BLaER1 treated with 17β-estradiol and CSF1 and Interleukin-3, amounts not matched to agents 10 nM and 100 nM (cell line): Measurements from ENCODE around the gene ZNF304.
A peak's percentile ranks its signal among the peaks of the same experiment; 100 is the strongest.

Experiments
- H3K27ac ChIP-seq, 11 experiments: shearing (Covaris generic); formaldehyde crosslinking; 2 replicates each; pipeline ENCODE4 v1.8.1; 2022
- H3K27me3 ChIP-seq, 11 experiments: shearing (Covaris generic); formaldehyde crosslinking; 2 replicates each; pipeline ENCODE4 v1.8.1; 2022
- H3K36me3 ChIP-seq, 11 experiments: shearing (Covaris generic); formaldehyde crosslinking; 2 replicates each; pipeline ENCODE4 v1.8.1; 2022
- H3K4me1 ChIP-seq, 10 experiments: shearing (Covaris generic); formaldehyde crosslinking; 2 replicates each; pipeline ENCODE4 v1.8.1; 2022
- H3K4me2 ChIP-seq, 11 experiments: shearing (Covaris generic); formaldehyde crosslinking; 2 replicates each; pipeline ENCODE4 v1.8.1; 2022
- H3K4me3 ChIP-seq, 10 experiments: shearing (Covaris generic); formaldehyde crosslinking; 2 replicates each; pipeline ENCODE4 v1.8.1; 2022
- H3K9ac ChIP-seq, 11 experiments: shearing (Covaris generic); formaldehyde crosslinking; 2 replicates each; pipeline ENCODE4 v1.8.1; 2022
- H3K9me3 ChIP-seq, 11 experiments: shearing (Covaris generic); formaldehyde crosslinking; replicated peaks in 1 of 11; 2 replicates each; pipeline ENCODE4 v1.8.1; 2022
- H4K20me1 ChIP-seq, 11 experiments: shearing (Covaris generic); formaldehyde crosslinking; 2 replicates each; pipeline ENCODE4 v1.8.1; 2022
- Cebpa-rat ChIP-seq, 11 experiments: shearing (Covaris generic); IDR thresholded peaks; 2 replicates each; pipeline ENCODE4 v1.8.1; 2022

Gene ZNF304

GRCh38 chr19:57350877-57351805 is at the start of gene ZNF304:
Gene ZNF304 (plus strand): TSS chr19:57351271. CDS start chr19:57351665, 394 bp downstream.
- Histone ChIP-seq H3K9me3 (no peaks in the 10 kb centered on the region), H3K27ac (peak within 1 kb of the TSS; percentile 67 to 81 (median 75)), H3K27me3 (no peaks in the 10 kb centered on the region), H4K20me1 (peaks cover 0 to 36% (median 0%) of the 10 kb centered on the region in 11 experiments; a peak in 6 of 22 replicates), H3K4me3 (peak within 1 kb of the TSS; percentile 82 to 98 (median 92)), H3K9ac (peak within 1 kb of the TSS; percentile 83 to 94 (median 90)), H3K4me1 (peaks cover 20 to 28% (median 25%) of the 10 kb centered on the region in 10 experiments), H3K4me2 (peak within 1 kb of the TSS; percentile 90 to 99 (median 98)), H3K36me3 (peaks cover 30 to 37% (median 35%) of the 10 kb centered on the region in 11 experiments)
- no peak for TF ChIP-seq Cebpa-rat (IDR thresholded peaks at IDR 0.05)

GRCh38 chr19:57302020-57302465 is 49.0 kb upstream of the ZNF304 start:
- peak overlapping the region in 9 of 11 experiments; percentile 37 to 65 (median 54); a peak in 16 of 22 replicates for H3K27ac ChIP-seq
- no peaks in the 10 kb centered on the region for H3K27me3 ChIP-seq
- no peaks in the 10 kb centered on the region for H3K9me3 ChIP-seq
- peak overlapping the region in 6 of 11 experiments; percentile 5 to 45 (median 28); a peak in 4 of 22 replicates for H3K9ac ChIP-seq
- peaks cover 21 to 100% (median 65%) of the 10 kb centered on the region in 11 experiments; a peak in 21 of 22 replicates for H4K20me1 ChIP-seq
- no peak overlapping the region for H3K4me3 ChIP-seq
- peaks cover 62 to 92% (median 86%) of the 10 kb centered on the region in 11 experiments for H3K36me3 ChIP-seq
- peak overlapping the region; percentile 27 to 83 (median 73); a peak in 20 of 22 replicates for H3K4me2 ChIP-seq
- TF ChIP-seq Cebpa-rat (IDR thresholded peaks at IDR 0.05), result peak in 5 of 11 experiments; percentile 43 to 74 (median 62); a peak in 8 of 22 replicates
- peaks cover 11 to 19% (median 18%) of the 10 kb centered on the region in 10 experiments for H3K4me1 ChIP-seq

DNA sequence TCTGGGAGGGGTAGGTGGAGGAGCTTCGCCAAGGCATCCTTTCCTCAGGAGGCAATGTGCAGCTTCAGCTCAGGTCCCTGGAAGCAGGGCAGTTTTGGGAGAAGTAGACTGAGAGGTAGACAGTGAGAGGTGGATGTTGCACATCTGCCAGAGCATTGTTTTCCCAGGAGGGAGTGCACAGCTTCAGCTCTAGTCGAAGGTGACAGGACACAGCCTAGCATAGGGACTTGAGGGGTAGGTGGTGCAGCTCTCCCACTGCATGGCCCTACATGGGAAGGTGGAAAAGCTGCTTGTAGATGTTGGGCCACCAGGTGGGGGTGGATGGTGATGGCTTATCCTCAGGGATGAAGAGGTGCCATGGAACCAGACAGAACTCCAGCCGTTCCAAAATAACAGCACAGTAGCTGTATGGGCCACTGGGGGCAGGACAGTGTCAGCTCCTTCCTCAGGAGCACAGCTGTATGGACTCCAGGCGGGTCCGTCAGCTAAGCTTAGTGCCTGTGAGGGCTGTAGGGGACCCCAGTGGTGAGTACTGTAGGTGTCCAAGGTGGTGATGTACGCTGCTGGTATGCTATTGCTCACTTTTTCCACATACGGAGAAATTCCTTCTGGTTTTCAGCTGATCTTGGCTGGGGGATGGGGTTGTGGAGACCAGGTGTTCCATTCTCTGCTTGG is 48.2 kb upstream of the ZNF304 start:
- TF ChIP-seq Cebpa-rat (IDR thresholded peaks at IDR 0.05), result no peak
- Histone ChIP-seq H3K4me2 (peak overlapping the region in 1 of 11 experiments; percentile 79; a peak in 2 of 22 replicates), H3K9me3 (peaks cover 0 to under 1% (median 0%) of the 10 kb centered on the region in 11 experiments; a peak in 2 of 22 replicates), H3K27ac (peak overlapping the region in 7 of 11 experiments; percentile 9 to 65 (median 54); a peak in 7 of 22 replicates), H3K4me1 (peaks cover 11 to 19% (median 18%) of the 10 kb centered on the region in 10 experiments), H3K27me3 (no peaks in the 10 kb centered on the region), H3K4me3 (no peak overlapping the region), H4K20me1 (peaks cover 21 to 92% (median 57%) of the 10 kb centered on the region in 11 experiments; a peak in 21 of 22 replicates), H3K36me3 (peaks cover 57 to 85% (median 77%) of the 10 kb centered on the region in 11 experiments), H3K9ac (no peak overlapping the region)

GRCh38 chr19:57305056-57305455 is 46.0 kb upstream of the ZNF304 start:
- peaks cover 21 to 76% (median 49%) of the 10 kb centered on the region in 11 experiments; a peak in 21 of 22 replicates for H4K20me1 ChIP-seq
- H3K9ac ChIP-seq, result no peak overlapping the region
- peaks cover 0 to 13% (median 6%) of the 10 kb centered on the region in 11 experiments; a peak in 8 of 22 replicates for H3K9me3 ChIP-seq
- peaks cover 11 to 19% (median 18%) of the 10 kb centered on the region in 10 experiments for H3K4me1 ChIP-seq
- H3K36me3 ChIP-seq, result peaks cover 37 to 63% (median 57%) of the 10 kb centered on the region in 11 experiments
- no peak overlapping the region for H3K27ac ChIP-seq
- no peak for TF ChIP-seq Cebpa-rat (IDR thresholded peaks at IDR 0.05)
- H3K4me3 ChIP-seq, result no peak overlapping the region
- H3K27me3 ChIP-seq, result no peaks in the 10 kb centered on the region
- no peak overlapping the region for H3K4me2 ChIP-seq

GRCh38 chr19:57308514-57308913 is 42.6 kb upstream of the ZNF304 start:
- peaks cover 0 to 42% (median 21%) of the 10 kb centered on the region in 11 experiments; a peak in 15 of 22 replicates for H4K20me1 ChIP-seq

GRCh38 chr19:57310792-57311191 is 40.3 kb upstream of the ZNF304 start:
- Histone ChIP-seq H3K36me3 (peaks cover 0 to 9% (median 2%) of the 10 kb centered on the region in 11 experiments; a peak in 7 of 22 replicates), H3K27me3 (no peaks in the 10 kb centered on the region), H3K27ac (no peak overlapping the region), H3K4me3 (no peak overlapping the region), H3K4me2 (no peak overlapping the region), H3K9ac (no peak overlapping the region), H3K4me1 (no peaks in the 10 kb centered on the region), H4K20me1 (peaks cover 0 to 19% (median 5%) of the 10 kb centered on the region in 11 experiments; a peak in 5 of 22 replicates), H3K9me3 (peaks cover 0 to 13% (median 6%) of the 10 kb centered on the region in 11 experiments; a peak in 8 of 22 replicates)
- no peak for TF ChIP-seq Cebpa-rat (IDR thresholded peaks at IDR 0.05)

More at GRCh38 chr19:57308514-57308913, 42.6 kb upstream of the ZNF304 start:
- peaks cover 5 to 32% (median 23%) of the 10 kb centered on the region in 11 experiments; a peak in 21 of 22 replicates for H3K36me3 ChIP-seq
- no peak for TF ChIP-seq Cebpa-rat (IDR thresholded peaks at IDR 0.05)
- no peak overlapping the region for H3K27ac ChIP-seq
- H3K4me3 ChIP-seq, result no peak overlapping the region
- peaks cover 0 to 13% (median 6%) of the 10 kb centered on the region in 11 experiments; a peak in 8 of 22 replicates for H3K9me3 ChIP-seq
- no peaks in the 10 kb centered on the region for H3K4me1 ChIP-seq
- no peaks in the 10 kb centered on the region for H3K27me3 ChIP-seq
- H3K9ac ChIP-seq, result no peak overlapping the region
- H3K4me2 ChIP-seq, result no peak overlapping the region

- peaks cover 0 to 2% (median 0%) of the 10 kb centered on the region in 11 experiments; a peak in 1 of 22 replicates for H3K9me3 ChIP-seq
- H4K20me1 ChIP-seq, result no peaks in the 10 kb centered on the region
- no peaks in the 10 kb centered on the region for H3K4me1 ChIP-seq
- peaks cover 0 to 5% (median 0%) of the 10 kb centered on the region in 11 experiments; a peak in 2 of 22 replicates for H3K27me3 ChIP-seq
- H3K4me2 ChIP-seq, result no peak overlapping the region
- H3K4me3 ChIP-seq, result no peak overlapping the region
- no peaks in the 10 kb centered on the region for H3K36me3 ChIP-seq
- no peak for TF ChIP-seq Cebpa-rat (IDR thresholded peaks at IDR 0.05)
- H3K27ac ChIP-seq, result no peak overlapping the region
- no peak overlapping the region for H3K9ac ChIP-seq
These were observed 36.9 kb upstream of the ZNF304 start for GRCh38 chr19:57314146-57314545.

GRCh38 chr19:57317503-57317902 is 33.6 kb upstream of the ZNF304 start:
- Histone ChIP-seq H3K4me1 (peaks cover 18 to 25% (median 22%) of the 10 kb centered on the region in 10 experiments), H3K36me3 (0 out of 22 replicates have a peak, but pooled peaks cover 0 to 3% (median 0%) of the 10 kb centered on the region in 11 experiments), H3K9ac (no peak overlapping the region), H3K27ac (no peak overlapping the region), H3K4me3 (no peak overlapping the region), H3K4me2 (no peak overlapping the region), H4K20me1 (peaks cover 6 to 19% (median 13%) of the 10 kb centered on the region in 11 experiments; a peak in 17 of 22 replicates), H3K27me3 (peaks cover 0 to 10% (median 4%) of the 10 kb centered on the region in 11 experiments; a peak in 9 of 22 replicates), H3K9me3 (no peaks in the 10 kb centered on the region)
- no peak for TF ChIP-seq Cebpa-rat (IDR thresholded peaks at IDR 0.05)
